GM11168 (cell line): ENCODE results near the gene HAUS7.
"Not testable (repeated sequence)": the region's sequence is repeated elsewhere in the genome, so short reads cannot be mapped to it uniquely, and the experiment has no call there.

Experiments used
- in situ Hi-C: fragments of 300-500 bp; cut with MboI; formaldehyde crosslinking; loops from one replicate; pipeline ENCODE4 v1.12.0; 2022; ENCODE audit warnings: low sequenced_read_pairs; ENCODE audit not compliant: unreplicated experiment

HAUS7 gene

DNA sequence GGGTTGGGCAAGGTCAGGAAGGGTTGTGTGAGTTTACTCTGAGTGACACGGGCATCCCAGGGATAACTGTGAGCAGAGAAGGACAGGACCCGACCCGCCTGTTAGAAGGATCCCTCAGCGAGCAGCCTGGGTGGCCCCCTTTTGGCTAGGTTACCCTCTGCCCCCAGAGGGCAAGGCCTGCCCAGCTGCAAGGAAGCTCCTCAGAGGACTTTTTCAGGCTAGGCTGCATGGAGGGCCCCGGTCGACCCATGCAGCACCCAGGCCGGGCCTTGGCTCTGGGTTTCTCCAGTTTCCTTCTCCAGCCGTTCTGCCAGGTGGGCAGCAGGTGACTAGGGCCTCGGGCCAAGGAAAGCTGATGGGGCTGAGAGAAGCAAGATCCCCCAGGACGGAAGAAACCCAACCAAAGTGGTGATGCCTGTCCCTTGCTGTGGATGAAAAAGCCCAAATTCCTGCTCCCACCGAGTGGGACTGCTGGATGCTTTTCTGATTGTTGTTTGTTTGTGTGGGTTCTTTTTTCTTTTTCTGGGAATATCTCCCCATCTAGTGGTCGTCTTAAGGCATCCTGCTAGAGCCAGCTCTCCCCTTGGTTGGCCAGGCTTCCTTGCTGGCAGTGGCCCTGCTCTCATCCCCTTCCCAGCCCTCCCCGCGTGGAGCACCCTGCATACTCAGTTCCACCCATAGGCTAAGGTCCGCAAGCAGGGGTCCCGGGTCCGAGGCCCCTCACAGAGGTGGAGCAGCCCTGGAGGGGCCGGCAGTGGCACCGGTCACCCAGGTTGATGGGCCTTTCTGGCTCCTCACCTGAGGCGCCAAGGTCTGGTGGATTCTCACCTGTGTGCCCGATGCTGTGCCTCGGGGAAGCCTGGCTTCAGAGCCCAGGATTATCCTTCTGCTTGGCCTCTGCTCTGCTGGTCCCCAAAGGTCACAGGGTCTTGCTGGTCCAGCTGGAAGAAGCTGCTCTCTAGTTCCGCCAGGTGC lies 57.3 kb downstream of the HAUS7 start:
- in situ Hi-C loops, result no loop called here

DNA sequence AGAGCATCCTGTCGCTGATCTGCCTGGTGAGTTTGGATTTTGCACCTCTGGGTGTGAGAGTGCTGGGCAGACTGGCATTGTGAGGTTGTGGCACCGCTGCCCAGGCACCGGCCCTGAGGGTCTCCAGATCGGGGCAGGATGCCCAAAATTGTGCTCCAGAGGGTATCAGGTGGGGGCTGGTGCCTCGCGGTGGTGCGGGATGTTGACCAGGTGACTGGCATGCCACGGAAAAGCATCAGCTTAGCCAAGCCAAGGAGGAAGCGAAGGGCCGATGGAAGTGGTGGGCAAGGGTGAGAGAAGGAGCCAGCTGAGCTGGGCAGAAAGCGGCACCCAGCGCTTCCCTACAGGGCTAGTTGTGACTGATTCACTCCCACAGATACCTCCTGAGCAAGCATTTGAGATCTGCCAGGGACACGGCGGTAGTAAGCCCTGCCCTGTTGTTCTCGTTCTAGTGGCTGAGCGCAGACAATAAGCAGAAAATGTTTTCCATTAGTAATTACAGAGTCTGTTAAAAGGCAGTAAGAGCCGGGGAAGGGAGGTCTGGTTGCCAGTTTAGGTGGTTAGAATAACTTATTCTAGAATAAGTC lies 58.3 kb downstream of the HAUS7 start:
- in situ Hi-C loops, result no loop called here

GRCh38 chrX:153411255-153411987 lies 59.0 kb downstream of the HAUS7 start, which contains the start of gene ZFP92:
TSS of gene ZFP92 (plus strand) at chrX:153411472. CDS start at chrX:153418323, 6,851 bp downstream.
- in situ Hi-C loops, result no loop called here

DNA sequence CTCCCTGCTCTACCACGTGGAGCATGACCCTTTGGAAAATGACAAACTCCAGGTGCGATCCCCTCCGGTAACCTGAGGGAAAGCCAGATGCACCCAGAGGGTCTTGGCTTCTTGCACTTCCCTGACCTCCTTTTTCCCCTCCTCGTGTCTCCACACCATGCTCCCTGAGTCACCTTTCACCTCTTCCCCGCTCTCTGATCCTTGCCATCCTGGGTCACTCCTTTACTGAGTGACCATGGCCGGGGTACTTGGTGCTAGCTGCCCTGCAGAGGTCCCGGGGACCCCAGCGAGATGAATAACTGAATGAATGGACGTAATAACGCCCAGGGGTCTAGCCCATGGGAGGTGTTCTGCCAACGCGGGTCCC lies 59.5 kb downstream of the HAUS7 start:
- in situ Hi-C loops, result no loop called here

DNA sequence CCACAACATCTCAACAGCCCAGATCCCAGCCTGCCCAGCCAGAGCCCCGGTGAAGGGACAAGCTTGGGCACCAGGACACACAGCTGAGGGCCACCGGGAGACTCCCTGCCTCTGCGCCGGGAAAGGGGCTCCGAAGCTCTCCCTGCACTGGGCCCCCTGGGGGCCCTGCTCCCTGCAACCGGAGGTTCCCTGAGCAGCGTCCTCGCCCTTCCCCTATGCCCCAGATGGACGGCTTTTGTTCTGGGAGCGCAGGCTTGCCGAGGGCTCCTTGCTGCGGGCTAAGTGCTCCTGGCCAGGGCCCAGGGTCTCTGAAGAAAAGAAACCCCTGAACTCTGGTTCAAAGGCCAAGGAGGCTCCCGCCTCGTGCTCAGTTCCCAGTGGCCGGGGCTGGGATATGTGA lies 60.0 kb downstream of the HAUS7 start:
- in situ Hi-C loops, result no loop called here

DNA sequence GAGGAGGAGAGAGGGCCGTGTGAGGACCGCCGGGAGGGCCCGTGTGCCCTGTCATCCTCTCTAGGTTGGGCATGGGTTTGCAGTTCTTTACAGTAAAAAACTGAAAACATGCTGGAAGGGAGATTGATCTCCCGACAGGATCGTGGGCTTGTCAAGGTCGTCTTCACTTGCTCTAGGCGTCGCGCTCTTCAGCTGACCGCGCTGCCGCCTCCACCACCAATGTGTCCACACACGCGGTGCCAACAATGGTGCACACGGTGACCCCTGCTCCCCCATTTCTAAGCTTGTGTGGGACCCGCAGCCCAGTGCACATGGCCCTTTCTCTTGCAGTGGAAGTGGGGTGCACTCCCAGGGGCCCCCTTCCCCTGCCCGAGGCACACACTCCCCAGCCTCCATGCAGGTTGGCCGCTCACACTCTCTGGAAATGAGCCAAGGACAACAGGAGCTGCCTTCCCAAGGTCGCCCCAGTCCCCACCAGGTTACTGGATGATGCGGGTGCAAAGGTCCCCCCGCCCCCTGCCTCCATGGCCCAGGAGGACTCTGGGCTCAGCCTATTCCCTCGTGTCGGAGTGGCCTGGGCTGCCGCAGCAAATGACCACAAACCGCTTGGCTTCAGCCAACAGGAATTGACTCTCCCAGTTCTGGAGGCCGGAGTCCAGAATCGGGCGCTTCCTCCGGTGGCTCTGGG lies 60.8 kb downstream of the HAUS7 start:
- in situ Hi-C loops, result no loop called here

- in situ Hi-C loops, result no loop called here
These were observed 61.5 kb downstream of the HAUS7 start for GRCh38 chrX:153408871-153409351.

- in situ Hi-C loops, result no loop called here
These were observed 62.1 kb downstream of the HAUS7 start for GRCh38 chrX:153408221-153408721.

GRCh38 chrX:153407736-153408135 lies 62.6 kb downstream of the HAUS7 start:
- in situ Hi-C loops, result no loop called here

- in situ Hi-C loops, result no loop called here
These were observed 63.5 kb downstream of the HAUS7 start for GRCh38 chrX:153406903-153407302.

DNA sequence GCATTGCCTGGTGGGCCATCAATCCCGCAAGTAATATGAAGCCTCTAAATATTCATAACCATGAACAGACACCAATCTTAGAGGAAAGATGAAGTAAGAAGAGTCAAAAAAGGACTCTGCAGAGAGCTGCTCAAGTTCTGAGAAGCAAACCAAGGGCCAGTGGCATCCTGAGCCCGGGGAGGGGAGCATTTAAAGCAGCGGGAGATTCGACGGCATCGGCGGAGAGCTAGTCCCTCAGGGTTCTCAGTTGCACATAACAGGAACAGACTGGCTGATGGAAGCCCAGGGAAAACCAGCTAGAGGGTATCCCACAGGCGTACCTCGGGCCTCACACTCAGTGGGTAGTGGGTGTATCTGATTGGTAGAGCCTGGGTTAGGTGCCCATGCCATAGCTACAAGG lies 64.4 kb downstream of the HAUS7 start:
- in situ Hi-C loops, result no loop called here

DNA sequence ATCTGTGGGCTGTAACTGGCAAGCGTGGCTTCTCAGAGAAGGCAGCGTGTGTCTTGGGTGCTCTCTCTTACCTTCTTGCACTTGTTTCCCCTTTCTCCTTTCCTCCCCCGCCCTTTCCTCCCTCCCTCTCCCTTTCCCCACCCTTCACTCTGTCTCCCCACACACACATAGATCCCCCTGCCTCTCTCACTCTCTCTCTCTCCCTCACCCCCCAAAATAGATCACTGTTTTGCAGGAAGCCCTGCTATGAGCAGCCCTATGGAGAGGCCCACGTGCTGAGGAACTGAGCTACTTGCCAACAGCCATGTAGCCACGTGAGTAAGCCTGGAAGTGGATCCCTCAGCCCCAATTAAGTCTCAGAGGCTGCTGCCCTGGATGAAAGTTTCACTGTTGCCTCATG lies 65.0 kb downstream of the HAUS7 start:
- in situ Hi-C loops, result no loop called here

- in situ Hi-C loops, result not testable (repeated sequence)
These were observed 66.0 kb downstream of the HAUS7 start for GRCh38 chrX:153404333-153404732.

GRCh38 chrX:153401133-153401764 lies 69.1 kb downstream of the HAUS7 start, which contains the start of gene PNMA6E:
TSS of gene PNMA6E (minus strand) at chrX:153401350. CDS start at chrX:153398849, 2,501 bp downstream.
- in situ Hi-C loops, result no loop called here

DNA sequence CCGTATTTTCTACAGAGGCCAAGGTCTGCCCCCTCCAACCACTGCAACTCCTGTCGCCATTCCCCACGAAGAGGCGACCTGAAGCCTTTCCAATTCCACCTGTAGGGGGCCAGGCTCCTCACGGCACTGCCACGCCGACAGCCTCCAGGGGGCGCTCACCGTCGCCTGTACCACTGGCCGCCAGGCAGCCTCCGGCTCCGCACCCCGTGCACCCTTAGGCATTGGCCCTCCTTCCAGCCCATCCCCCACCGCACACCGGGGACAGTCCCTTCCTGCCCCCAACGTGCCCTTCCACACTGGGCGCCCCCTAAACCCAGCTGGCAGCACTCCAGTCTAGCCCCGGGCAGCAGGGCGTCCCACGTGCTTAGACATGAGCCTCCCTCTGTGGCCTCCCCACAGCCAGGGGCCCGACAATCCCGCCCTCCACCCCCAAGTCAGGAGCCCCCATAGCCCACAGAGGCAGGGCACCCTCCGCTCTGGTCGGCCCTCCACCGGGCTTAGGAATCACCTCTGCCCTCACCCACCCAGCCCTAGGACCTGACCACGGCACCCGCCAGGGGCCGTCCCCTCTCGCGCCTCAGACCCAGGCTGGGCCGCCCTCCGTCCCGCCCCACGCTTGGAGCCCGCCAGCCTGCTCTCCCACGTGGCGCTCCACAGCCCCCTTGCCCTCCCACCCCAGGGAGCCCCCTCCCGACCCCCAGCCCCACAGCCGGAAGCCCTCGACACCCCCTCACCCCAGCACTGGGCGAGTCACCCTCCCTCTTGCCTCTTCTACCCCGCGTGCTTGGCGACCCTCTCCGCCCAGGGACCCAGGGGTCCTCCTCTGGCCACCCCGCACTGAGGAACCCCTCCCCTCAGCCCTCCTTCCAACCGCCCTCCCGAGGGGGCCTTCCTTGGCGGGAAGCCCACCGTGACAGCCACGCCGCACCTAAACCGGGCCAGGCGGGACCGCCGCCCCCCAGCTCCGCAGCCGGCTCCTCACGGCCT lies 69.9 kb downstream of the HAUS7 start:
- in situ Hi-C loops, result no loop called here

GRCh38 chrX:153398275-153398960 lies 72.0 kb downstream of the HAUS7 start:
- in situ Hi-C loops, result no loop called here
